HG03095 (cell line): ENCODE data around the gene WHRN.

Experiments
- ATAC-seq: cut with Tn5 transposase; IDR thresholded peaks from one replicate; pipeline ENCODE4 v1.9.1; 2021; ENCODE audit warnings: moderate library complexity; ENCODE audit not compliant: unreplicated experiment

Gene WHRN

DNA sequence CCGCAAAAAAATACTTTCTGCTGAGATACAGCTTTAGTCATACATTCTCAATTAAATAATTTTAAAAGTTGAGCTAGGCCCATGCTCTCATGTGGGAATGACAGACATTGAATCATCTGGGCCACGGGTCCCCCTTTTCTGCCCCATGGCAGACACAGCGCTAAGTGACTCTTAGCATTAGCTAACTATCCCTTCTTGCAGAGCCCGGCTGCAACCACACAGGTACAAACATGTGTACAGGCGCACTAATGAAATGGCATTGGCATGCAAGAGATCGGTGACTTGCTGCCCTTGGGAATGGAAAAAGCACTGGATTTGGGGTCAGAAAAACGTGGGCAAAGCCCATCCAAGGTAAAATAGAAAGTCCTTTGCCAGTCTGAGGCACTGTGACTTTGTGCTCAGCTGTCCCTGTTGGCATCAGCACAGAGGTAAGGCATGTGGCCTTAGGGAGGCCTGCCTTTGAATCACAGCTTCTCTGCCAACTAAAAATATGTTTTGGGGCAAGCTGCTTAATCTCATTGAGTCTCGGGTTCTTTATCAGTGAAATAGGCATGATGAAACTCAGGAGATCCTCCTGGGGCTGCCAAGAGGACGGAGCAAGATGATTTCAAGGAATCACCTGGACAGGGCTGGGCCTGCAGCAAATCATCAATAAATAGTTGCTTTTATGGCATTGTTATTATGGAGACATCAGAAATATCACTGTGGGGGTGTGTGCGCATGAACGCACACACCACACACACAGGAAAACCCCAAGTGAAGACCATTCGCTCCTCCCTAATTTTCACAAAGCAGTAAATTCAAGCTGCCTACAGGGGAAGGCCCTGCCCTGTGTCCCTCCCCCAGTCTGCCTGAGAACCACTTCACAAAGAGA, 54.2 kb downstream of the WHRN start:
- ATAC-seq = peak; percentile 69

DNA sequence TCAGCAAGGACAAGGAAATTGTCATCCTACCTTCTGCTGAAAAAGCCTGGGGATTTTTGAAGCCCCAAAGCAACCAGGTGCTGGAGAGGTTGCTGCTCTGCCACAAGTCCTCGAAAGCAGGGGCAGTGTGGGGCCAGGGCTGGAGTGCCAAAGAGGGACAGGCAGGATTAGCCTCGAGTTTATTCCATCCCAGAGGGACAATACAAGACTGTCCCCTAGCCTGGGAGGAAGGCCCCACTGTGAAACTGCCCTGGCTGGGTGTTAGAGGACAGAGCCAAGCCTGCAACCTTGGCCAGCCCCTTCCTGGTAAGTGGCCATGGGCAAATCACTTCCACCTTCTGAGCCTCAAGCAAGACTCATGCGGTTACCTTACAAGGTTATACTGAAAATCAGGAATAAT, 55.1 kb downstream of the WHRN start:
- no peak for ATAC-seq

DNA sequence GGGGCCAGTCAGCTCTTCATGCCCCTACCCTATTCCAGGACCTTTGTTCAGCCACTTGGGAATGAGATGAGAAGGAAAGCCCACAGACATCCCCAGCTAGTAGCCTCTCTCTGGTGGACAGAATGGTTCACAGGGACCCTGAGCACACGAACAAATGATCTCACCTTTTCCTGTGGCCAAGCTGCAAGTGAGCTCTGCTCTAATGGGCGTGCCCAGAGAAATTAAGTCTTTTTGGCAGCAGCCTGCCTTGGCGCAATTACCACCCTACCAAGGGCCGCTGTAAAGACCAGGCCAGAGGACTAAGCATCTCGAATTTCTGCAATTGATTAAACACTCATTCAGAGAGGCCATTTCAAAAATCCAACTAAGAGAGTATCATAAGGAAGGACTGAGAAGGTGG, 56.0 kb downstream of the WHRN start:
- no peak for ATAC-seq

DNA sequence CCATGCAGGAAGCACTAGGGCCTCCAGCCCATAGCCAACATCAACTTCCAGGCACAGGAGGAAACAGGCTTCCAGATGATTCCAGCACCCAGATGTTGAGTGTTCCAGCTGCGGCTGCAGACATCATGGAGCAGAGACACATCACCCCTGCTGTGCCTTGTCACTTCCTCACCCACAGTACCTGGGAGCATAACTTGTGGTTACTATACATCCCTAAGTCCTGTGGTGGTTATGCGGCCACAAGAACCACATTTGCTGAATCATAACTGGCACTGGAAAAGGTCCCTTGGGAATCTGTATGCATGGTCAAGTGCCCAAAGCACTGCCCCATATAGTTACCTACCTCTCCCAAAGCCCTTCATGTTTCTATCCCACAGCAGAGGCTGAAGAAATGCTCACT, 56.6 kb downstream of the WHRN start:
- no peak for ATAC-seq

DNA sequence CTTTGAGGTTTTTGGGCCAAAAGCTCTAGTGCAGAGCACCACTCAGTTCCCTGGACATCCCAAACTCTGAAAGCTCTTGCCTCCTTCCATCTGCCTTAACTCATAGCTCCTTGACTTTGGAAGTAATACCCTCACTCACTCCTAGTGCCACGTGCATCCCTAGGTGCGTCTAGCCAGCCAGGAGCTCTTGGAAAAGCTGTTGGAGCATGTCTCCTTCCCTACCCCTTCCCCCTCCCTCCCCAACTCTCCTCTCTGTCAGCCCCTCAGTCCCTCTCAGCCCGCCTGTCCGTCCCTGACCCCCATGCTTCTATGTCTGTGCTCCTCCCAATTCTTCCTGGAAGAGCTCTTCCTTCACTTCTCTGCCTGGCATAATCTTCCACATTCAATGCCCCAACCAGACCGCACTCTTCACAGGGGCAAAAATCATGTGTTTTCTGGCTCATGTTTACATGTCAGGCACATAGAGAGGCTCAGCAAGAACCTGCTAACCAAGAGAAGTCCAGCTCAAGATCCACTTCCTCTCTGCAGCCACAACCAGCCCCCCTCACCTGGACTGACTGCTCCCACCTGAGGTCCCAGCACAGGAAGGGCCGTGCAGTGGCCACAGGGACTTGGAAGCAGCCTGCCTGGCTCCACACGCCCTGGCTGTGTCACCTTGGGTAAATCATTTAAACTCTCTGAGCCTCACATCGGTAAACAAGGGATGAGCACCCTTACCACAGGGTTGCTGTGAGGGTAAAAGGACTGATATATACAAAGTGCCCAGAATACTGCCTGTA, 58.4 kb downstream of the WHRN start:
- ATAC-seq = no peak

DNA sequence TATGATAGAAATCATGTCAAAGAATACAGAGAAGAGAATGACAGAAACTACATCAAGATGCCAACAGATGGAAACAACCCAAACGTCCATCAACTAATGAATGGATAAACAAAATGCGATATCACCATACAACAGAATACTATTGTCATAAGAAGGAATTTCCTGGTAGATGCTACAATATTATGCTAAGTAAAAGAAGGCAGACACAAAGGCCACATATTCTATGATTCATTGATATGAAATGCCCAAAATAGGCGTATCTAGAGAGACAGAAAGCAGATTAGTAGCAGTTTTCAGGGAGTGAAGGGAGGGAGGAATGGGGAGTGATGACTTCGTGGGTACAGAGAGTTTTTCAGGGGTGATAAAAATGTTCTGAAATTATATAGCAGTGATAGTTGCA, 59.2 kb downstream of the WHRN start:
- no peak for ATAC-seq

DNA sequence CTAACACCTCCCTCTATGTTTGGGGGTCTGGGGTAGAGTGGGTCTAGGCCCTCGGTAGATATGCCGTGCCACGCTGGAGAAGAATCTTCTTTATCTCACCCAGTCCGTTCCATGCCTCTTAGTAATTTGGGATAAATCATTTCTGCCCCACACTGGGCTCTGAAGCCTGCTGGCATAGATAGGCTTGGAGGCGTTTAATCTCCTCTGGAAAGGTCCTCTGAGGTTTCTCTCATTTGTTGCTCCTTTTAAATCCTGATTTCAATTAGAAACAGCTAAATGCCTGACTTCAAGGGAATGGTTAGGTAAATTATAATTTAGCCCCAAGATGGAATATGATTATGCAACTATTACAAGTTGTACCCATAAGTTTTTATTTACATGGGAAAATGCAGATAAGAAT, 59.7 kb downstream of the WHRN start:
- no peak for ATAC-seq

DNA sequence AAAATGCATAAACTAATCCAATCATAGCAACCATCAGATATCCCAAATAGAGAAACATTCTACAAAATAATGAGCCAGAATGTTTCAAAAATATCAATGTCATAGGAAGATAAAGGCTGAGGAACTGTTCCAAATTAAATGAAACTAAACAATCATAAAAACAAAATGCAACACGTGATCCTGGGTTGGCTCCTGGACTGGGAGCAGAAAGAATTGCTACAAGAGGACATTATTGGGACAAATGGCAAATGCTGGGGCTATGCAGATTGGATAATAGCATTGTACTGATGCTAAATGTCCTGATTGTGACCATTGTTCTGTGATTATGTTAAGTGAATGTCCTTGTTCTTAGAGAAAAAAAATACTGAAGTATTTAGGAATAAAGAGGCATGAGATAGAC, 63.3 kb downstream of the WHRN start:
- ATAC-seq = no peak

DNA sequence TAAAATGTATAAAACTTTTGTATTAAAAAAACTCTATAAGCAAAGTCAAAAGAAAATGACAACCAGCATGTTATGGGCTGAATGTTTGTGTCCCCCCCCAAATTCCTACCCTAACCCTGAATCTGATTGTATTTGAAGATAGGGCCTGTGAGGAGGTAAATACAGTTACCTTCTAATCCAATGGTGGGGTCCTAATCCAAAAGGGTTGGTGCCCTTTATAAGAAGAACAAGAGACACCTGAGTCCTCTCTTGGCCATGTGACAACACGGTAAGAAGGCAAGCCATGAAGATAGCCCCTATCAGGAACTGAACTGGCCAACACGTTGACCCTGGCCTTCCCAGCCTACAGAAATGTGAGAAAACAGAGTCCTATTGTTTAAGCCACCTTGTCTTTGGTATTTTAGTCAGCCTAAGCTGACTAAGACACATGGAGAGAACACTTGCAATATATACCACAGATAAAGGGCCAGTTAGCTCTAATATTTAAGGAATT, 67.8 kb downstream of the WHRN start:
- no peak for ATAC-seq

DNA sequence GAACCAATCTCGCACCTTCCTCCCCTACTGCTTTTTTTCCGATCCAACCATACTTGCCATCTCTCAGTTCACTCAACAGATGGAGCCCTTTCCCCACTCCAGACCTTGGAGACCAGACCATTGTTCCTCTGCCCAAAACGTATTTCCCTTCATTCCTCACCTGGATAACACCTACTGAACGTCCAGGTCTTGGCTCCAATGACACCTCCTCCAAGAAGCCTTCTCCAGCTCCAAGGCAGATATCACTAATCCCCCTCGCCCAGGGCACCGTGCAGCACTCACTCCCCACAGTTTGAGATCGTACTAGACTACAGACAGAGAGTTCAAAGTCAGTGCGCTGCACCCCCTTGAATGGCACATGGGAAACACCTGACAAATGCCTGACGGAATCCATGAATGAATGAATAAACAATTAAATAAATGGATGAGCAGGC, 70.4 kb downstream of the WHRN start:
- no peak for ATAC-seq

DNA sequence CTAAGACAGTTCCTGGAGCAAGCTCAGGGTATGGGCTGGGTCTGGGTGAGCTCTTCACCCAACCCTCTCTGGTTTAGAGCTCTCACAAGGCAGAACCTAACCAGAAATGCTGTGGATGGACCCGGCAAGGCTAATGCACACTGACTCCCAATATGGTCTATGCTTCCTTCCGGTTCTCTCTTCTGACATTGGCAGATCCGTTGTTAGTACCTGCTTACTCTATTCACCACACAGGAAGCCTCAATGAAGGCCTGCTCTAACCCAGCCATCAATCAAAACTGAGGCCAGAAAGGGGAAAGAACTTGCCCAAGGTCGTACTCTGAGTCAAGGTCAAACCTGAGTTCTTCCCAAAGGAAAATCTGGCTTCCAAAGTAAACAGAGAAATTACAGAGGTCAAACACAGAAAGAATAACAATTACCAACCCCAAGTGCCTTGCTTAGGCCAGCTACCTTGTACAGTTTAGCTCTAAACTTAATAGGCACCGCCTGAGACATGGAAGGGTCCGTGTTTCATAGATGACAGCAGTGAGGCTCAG, 71.5 kb downstream of the WHRN start:
- ATAC-seq = no peak

DNA sequence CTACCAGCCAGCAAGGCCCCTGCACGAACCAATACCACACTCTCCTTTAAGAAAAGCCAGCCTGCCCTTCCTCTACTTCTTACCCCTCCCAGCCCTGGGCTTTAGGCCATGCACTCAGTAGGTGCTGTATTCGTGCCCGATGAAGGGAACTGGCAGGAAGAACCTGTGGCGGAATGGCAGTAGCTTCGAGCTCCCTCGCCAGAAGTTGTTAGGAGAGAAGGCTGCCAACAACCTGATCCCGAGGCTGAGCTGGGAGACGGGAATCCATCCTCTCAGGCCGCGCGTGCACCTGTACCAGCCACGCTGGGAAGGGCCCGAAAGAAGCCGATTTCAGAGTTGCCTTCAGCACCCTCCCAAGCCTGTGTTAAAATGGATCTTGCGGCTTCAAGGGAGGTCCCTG, 72.2 kb downstream of the WHRN start:
- no peak for ATAC-seq

DNA sequence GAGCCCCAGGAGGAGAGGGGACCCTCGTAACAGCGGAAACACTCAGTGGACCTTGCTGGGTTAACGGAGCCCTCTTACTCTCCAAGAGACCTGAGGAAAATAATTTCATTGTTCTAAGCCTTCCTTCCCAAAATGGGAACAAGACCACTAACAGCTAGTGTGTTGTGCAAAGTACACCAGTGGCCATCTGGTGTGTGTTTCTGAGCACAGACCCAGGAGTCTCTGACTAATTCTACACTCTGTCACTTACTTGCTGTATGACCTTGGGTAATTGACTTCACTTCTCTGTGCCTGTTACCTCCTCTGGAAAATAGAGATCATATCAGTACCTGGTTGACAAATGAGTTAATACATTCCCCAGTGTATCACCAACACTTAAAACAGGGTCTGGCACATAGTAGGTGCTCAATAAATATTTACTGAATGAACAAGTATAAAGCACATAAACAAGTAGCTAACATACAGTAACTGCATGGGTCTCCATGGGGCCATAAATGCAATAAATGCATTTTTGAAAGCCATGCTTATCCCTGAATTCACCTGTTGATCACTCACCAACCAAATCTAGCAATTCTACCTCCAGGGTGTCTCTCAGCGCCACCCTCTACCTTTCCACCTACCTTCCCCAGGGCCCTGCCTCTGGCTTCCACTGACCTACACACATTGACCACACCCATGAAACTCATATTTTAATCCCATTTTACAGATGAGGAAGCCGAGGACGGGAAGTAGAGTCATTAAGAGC, 72.8 kb downstream of the WHRN start:
- ATAC-seq = no peak

DNA sequence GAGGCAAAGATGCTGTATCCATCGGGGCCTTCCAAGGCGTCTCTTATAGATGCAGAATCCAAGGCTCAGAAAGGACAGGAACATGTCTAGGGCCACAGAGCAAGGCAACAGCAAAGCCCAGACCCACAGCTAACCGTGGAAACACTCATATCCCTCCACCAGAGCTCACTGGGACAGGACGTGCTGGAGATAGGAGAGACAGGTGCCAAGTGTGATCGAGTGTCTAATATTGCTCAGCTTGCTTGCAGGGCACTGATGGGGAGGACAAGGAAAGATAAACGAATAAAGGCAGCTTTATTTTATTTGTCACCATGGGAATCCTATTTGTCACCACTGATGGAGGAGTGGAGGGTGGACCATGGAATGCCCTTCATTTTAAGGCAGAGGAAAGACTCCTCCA, 73.5 kb downstream of the WHRN start:
- no peak for ATAC-seq

DNA sequence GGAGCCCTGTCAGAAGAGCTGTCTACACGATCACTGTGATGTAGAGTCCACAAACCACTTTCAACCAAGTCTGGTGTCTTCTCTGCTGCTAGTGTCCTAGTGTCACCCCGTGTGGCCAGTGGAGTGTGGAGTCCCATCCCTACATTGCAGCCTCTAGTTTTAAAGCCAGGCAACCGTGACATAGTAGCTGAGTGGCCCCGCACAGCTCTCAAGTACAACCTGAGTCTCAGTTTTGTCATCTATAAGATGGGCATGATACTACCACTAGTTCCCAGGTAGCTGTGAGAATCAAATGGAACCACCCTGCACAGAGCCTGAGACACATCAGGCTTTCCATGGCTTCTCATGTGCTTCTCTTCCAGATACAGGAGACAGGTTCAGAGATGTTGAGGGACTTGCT, 74.3 kb downstream of the WHRN start:
- ATAC-seq = no peak

DNA sequence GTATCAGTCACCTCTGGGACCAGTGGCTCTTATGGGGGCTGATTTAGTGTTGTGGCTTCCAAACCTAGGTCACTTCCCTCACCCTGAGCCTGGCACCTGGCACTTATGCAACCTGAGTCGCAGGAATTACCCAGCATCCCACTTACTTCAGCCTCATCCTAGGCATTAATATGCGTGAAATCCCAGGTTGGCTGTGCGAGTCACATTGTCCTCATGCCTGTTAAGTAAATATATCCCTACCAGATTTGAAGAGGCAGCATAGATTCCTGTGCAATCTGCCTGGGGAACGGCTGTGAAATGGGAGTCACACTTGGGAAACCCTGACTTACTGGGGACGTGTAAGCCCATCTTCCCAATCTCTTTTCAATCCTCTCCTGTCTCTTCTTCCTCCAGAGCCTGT, 74.8 kb downstream of the WHRN start:
- no peak for ATAC-seq

DNA sequence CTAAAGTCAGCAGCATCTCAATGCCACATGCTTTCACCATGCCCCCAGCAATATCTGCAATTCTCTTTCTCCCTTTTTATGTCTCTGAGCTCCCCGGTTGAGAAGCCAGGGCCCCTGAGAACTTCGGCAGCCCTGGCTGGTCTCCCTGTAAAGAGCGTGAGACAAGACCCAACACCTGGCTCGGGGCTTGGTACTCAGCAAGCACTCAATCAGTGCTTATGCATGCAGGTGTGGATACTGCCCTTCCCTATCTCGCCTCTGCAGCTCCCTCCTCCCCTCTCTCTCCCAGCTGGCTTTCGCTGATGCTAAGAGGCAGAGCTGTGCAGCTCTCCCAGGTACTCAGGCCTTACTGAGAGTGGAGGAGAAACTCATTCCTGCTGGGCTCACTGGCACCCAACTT, 75.8 kb downstream of the WHRN start:
- no peak for ATAC-seq

DNA sequence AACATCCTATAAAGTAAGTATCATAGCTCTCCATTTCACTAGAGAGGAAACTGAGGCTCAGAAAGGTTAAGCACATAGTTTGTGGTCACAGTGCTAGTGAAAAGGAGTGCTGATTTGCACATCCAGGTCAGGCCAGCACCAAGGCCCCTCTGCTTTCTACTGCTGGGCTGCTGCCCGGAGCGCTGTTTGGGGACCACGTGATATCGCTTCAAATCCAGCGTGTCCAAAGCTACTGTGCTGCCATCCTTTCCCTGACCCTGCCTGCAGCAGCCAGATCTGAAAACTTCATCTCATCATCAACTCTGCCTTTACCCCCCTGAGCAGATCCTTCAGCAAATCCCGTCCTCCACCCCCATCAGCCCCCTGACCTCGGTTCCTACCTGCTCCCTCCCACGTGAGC, 76.8 kb downstream of the WHRN start:
- ATAC-seq = no peak

DNA sequence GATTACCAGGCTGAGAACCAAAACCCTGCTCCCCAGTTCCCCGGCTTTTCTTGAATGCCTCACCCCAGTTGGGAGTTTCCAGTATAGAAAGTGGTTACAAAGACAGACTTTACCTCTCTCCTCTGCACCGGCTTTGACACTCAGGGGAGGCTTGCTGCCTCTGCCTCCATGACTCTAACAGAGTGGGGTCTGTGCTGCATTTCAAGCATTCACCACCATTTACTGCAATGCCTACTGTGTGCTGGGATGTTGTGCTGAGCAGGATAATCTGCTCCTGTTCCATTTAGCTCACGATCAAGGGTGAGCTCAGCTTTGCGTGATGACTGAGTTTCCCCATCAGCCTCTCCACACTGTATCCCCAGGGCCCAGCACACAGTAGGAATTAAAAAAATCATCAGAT, 77.6 kb downstream of the WHRN start:
- ATAC-seq = no peak

DNA sequence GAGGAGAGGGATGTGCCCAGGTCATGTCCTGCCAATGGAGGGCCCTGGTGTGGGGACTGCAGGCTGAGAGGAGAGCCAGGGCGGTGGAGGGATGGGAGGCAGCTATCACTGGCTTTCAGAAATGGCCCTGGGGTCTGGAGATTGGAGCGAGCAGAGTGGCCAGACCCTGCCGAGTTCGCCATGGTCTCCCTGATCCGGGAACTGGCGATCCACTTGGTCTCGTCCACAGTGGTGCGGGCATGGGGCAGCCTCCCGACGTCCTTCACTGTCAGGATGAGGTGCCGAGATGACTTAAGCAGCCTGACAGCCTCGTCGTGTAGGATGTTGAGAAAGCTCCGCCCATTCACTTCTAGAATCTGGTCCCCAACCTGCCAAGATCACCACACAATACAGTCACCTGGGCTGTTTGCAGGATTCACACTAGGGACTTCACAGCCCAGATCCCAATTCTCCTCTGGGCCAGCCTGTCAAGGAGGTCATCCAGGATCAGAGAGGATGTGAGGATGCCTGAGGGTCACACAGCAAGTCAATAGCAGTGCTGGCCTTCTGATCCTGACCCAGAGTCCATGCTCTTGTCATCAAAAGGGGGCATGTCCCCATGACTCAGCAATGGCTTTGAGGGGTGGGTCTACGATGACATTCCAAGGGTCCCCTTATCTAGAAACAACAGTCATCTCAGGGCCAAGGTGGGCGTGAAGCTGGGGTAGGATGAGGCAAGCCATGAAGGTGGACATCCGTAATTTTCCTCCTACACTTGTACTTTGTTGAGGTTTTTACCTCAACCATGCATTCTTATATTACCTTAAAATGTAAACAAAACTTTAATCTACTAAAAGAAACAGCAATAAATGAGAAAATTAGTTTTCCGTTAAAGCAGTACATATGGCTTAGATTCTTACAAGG, 79.0 kb downstream of the WHRN start:
- ATAC-seq = no peak
